Vein endothelial cell (primary cell): ENCODE results near the gene C1QA. TPM values are rescaled to one million over a fixed set of nuclear protein-coding genes. Genes with fewer than 3 reads are reported as not detected.

ENCODE experiments used
- small RNA-seq: library from RNA; depleted of rRNA; stranded (forward); fragments of <200 nt; gene quantifications from one replicate; pipeline ENCODE3, GENCODE V24; 2012
- total RNA-seq: library from RNA; depleted of rRNA; stranded (reverse); fragments of >200 nt; gene quantifications from 2 replicates; pipeline ENCODE4 v1.2.3, GENCODE V29; 2012

The C1QA gene, protein sequence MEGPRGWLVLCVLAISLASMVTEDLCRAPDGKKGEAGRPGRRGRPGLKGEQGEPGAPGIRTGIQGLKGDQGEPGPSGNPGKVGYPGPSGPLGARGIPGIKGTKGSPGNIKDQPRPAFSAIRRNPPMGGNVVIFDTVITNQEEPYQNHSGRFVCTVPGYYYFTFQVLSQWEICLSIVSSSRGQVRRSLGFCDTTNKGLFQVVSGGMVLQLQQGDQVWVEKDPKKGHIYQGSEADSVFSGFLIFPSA
- not detected in 2 replicates for total RNA-seq

DNA sequence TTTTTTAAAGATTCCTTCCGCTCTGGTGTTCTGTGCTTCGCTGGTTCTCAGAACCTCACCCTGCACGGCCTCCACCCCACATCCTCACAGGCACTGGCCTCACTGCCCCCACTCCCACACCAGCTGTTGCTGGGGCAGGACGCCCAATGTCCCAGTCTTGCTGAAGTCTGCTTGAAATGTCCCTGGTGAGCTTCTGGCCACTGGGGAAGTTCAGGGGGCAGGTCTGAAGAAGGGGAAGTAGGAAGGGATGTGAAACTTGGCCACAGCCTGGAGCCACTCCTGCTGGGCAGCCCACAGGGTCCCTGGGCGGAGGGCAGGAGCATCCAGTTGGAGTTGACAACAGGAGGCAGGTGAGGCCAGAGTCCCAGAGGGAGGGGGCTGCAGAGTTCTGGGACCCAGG lies at the start of gene C1QA:
TSS of gene C1QA (plus strand) at position 276 of the 400 bp plus-strand sequence. CDS start 989 bp downstream, outside the sequence.

DNA sequence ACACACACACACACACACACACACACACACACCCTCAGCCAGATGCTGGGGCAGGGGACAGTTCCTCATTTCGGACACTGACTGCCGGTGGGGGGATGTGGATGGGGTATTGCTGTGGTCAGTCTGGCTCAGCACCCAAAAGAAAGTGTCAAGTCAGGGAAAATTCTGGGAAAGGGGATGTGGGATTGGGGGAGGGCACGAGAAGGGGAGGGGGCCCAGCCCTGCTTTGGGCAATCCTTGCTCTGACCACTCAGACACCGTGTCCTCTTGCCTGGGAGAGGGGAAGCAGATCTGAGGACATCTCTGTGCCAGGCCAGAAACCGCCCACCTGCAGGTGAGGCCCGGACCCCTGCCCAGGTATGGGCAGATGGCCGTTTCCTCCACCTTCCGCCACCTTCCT lies 7.0 kb downstream of the C1QA start, which contains the start of gene C1QC:
TSS of gene C1QC (plus strand) at position 253 of the 400 bp plus-strand sequence. CDS start 391 bp downstream, outside the sequence.

DNA sequence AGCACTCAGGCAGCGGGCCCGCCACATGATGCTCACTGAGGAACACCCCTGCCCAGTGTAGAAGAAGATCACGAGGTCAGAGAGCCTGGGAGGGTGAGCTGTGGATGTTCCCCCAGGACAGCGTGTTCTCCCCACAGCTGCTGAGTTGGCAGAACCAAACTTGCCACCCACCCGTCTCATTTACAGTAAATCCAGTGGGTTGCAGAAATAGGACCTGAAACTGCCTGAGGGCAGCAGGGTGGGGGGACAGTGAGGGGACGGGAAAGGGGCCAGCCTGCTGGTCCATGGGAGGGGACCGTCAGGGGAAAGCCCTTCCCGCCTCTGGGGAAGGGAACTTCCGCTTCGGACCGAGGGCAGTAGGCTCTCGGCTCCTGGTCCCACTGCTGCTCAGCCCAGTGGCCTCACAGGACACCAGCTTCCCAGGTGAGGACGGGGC lies 16.5 kb downstream of the C1QA start, which contains the start of gene C1QB:
TSS of gene C1QB (plus strand) at position 356 of the 436 bp plus-strand sequence. CDS start 6,227 bp downstream, outside the sequence.

Small RNA genes within 50 kb of the gene (small RNA-seq; reads per million reads assigned to genes)
- not detected for gene MIR6127

Other genes with a start within 250 kb of the C1QA start
- 14.7 and 18.5 TPM in 2 replicates for gene ZBTB40, start 184.8 kb upstream of the C1QA start, total RNA-seq
- not detected in 2 replicates for gene EPHA8, start 73.1 kb upstream of the C1QA start, total RNA-seq
- not detected in 2 replicates for gene C1QC, start 7.0 kb downstream of the C1QA start, total RNA-seq
- gene C1QB, start 16.6 kb downstream of the C1QA start, total RNA-seq: not detected in 2 replicates
- 62.0 and 77.4 TPM in 2 replicates for gene EPHB2, start 74.2 kb downstream of the C1QA start, total RNA-seq